Liver (tissue), 9 donors: Measurements from ENCODE around the gene PLCB3. TPM values are rescaled to one million over a fixed set of nuclear protein-coding genes. Genes with fewer than 3 reads are reported as not detected.

Source experiments
- DNase-seq: peaks from one replicate; pipeline ENCODE4 v3.0.0-alpha.2; 2017; ENCODE audit warnings: low spot score
- H3K27ac ChIP-seq, 2 donors: one replicate each; pipeline ENCODE4 v1.7.0; 2013; ENCODE audit warnings: inconsistent platforms in 2 of 2, low read length in 2 of 2, control low read depth in 1 of 2, low read depth in 1 of 2, mild to moderate bottlenecking in 1 of 2
- H3K27me3 ChIP-seq, 4 donors: one replicate each; pipeline versions ENCODE4 v1.6.1 to v1.7.0; 2013; ENCODE audit warnings: low read length in 3 of 4, inconsistent platforms in 1 of 4, mild to moderate bottlenecking in 1 of 4, moderate library complexity in 1 of 4; ENCODE audit not compliant: control insufficient read depth in 4 of 4, insufficient read depth in 4 of 4
- H3K36me3 ChIP-seq, 4 donors: one replicate each; pipeline versions ENCODE4 v1.6.1 to v1.7.0; 2013; ENCODE audit warnings: low read length in 3 of 4, mild to moderate bottlenecking in 3 of 4, low read depth in 1 of 4, moderate library complexity in 1 of 4; ENCODE audit not compliant: control insufficient read depth in 4 of 4, insufficient read depth in 3 of 4
- H3K4me1 ChIP-seq, 4 donors: one replicate each; pipeline versions ENCODE4 v1.6.1 to v1.7.0; 2013; ENCODE audit warnings: low read length in 3 of 4, mild to moderate bottlenecking in 3 of 4, moderate library complexity in 1 of 4; ENCODE audit not compliant: control insufficient read depth in 4 of 4, insufficient read depth in 4 of 4
- H3K4me3 ChIP-seq, 3 donors: one replicate each; pipeline versions ENCODE4 v1.6.1 to v1.7.0; 2013; ENCODE audit warnings: low read length in 3 of 3, control low read depth in 1 of 3, low read depth in 1 of 3, mild to moderate bottlenecking in 1 of 3
- H3K9ac ChIP-seq, 2 donors: one replicate each; pipeline ENCODE4 v1.7.0; 2013; ENCODE audit warnings: low read length in 2 of 2, mild to moderate bottlenecking in 2 of 2, moderate library complexity in 2 of 2, control low read depth in 1 of 2, low read depth in 1 of 2
- H3K9me3 ChIP-seq, 4 donors: one replicate each; pipeline versions ENCODE4 v1.6.1 to v1.7.0; 2013; ENCODE audit warnings: low read length in 3 of 4; ENCODE audit not compliant: control insufficient read depth in 4 of 4
- EGR1 ChIP-seq, 2 donors: IDR thresholded peaks; 2 replicates each; pipeline ENCODE4 v1.6.1; 2016 to 2018; ENCODE audit warnings: antibody characterized with exemption in 2 of 2, low read depth in 2 of 2
- FOXA1 ChIP-seq: IDR thresholded peaks from 2 replicates; pipeline ENCODE4 v1.6.1; 2016; ENCODE audit warnings: antibody characterized with exemption
- FOXA2 ChIP-seq: IDR thresholded peaks from 2 replicates; pipeline ENCODE4 v1.6.1; 2016; ENCODE audit warnings: antibody characterized with exemption
- GABPA ChIP-seq, 2 donors: IDR thresholded peaks in 1 of 2; conservative IDR thresholded peaks in 1 of 2; 2 replicates each; pipeline ENCODE4 v1.6.1; 2016; ENCODE audit warnings: antibody characterized with exemption in 2 of 2, mild to moderate bottlenecking in 1 of 2, moderate library complexity in 1 of 2
- HNF4A ChIP-seq, 2 donors: conservative IDR thresholded peaks; 2 replicates each; pipeline ENCODE4 v1.6.1; 2016; ENCODE audit warnings: antibody characterized with exemption in 2 of 2, mild to moderate bottlenecking in 2 of 2
- HNF4G ChIP-seq: IDR thresholded peaks from 2 replicates; pipeline ENCODE4 v1.6.1; 2016; ENCODE audit warnings: antibody characterized with exemption
- JUND ChIP-seq, 2 donors: IDR thresholded peaks; 2 replicates each; pipeline ENCODE4 v1.6.1; 2016; ENCODE audit warnings: antibody characterized with exemption in 2 of 2
- NR2F2 ChIP-seq: IDR thresholded peaks from 2 replicates; pipeline ENCODE4 v1.6.1; 2016; ENCODE audit warnings: antibody characterized with exemption
- RAD21 ChIP-seq, 2 donors: IDR thresholded peaks; 2 replicates each; pipeline ENCODE4 v1.6.1; 2016; ENCODE audit warnings: antibody characterized with exemption in 2 of 2, mild to moderate bottlenecking in 2 of 2
- RXRA ChIP-seq, 2 donors: IDR thresholded peaks; 2 replicates each; pipeline ENCODE4 v1.6.1; 2017 to 2018; ENCODE audit warnings: antibody characterized with exemption in 2 of 2, mild to moderate bottlenecking in 1 of 2
- SP1 ChIP-seq: IDR thresholded peaks from 2 replicates; pipeline ENCODE4 v1.6.1; 2018; ENCODE audit warnings: antibody characterized with exemption, mild to moderate bottlenecking
- TAF1 ChIP-seq: conservative IDR thresholded peaks from 2 replicates; pipeline ENCODE4 v1.6.1; 2016; ENCODE audit warnings: antibody characterized with exemption, mild to moderate bottlenecking
- WGBS: extraction: QIAGEN DNeasy Blood & Tissue Kit; methylation state at CpG from one replicate; pipeline ENCODE4 v1.1.7; 2013; 5-methylcytosine and 5-hydroxymethylcytosine counted together
- polyA plus RNA-seq, 2 donors: library from polyadenylated mRNA; stranded (reverse) in 1 of 2; unstranded in 1 of 2; fragments of 200-250 nt in 1 of 2; fragments of >200 nt in 1 of 2; fragmentation: Nextera tagmentation in 1 of 2; extraction: Ambion mirVana in 1 of 2; gene quantifications; one replicate each; pipeline versions ENCODE4 v1.2.1 to v1.2.3, GENCODE V29; 2013 to 2015
- total RNA-seq, 2 donors: library from RNA; depleted of rRNA; stranded (reverse); fragments of >200 nt; gene quantifications; one replicate each; pipeline ENCODE4 v1.2.3, GENCODE V29; 2014
- TF ChIP-seq, protein P1 (sequence below): fragments of 150-350 bp; IDR thresholded peaks from 2 replicates; pipeline ENCODE4 v1.5.1; 2017; ENCODE audit warnings: improper control_type of control experiment, low read depth, low read length; ENCODE audit not compliant: missing input control
- TF ChIP-seq, protein P2 (sequence below): IDR thresholded peaks from 2 replicates; pipeline ENCODE4 v1.6.1; 2016; ENCODE audit warnings: antibody characterized with exemption
- TF ChIP-seq, protein P3 (sequence below): IDR thresholded peaks from 2 replicates; pipeline ENCODE4 v1.6.1; 2016; ENCODE audit warnings: antibody characterized with exemption, mild to moderate bottlenecking
- donor health status: healthy.
- donor health status: healthy.
- donor health status: healthy.
- donor health status: healthy.
- donor health status: healthy.

PLCB3 gene
- total and polyA plus RNA-seq, 4 donors: 0.79 to 8.5 (median 5.4) TPM

DNA sequence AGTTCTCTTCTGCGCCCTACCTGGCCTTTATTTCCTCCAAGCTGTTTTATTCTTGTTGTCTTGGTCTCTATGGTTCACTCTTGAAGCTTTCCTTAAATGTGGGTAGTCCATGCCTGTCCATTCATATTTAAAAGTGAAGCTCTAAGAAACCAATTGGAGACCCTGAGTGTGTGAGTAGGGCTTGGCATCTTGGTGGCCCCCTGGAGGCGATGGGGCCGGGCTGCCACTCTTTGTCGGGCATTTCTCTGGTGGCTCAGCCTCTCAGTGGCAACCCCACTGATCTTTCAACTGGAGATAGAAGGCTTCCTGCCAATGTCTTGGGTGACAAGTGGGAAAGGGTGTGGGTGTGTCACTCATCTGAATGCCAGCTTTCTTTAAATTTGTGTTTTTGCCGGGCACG lies 34.5 kb upstream of the PLCB3 start:
- no peak overlapping the region for H3K4me3 ChIP-seq
- peaks cover 0 to 18% (median 5%) of the 10 kb centered on the region in 4 donors for H3K36me3 ChIP-seq
- no peak overlapping the region for H3K27ac ChIP-seq
- peaks cover 7 to 13% (median 13%) of the 10 kb centered on the region in 4 donors for H3K4me1 ChIP-seq
- H3K9ac ChIP-seq: no peak overlapping the region
- no peak for DNase-seq
- WGBS: 94% methylated on average over 6 of the region's 6 CpGs
- no peaks in the 10 kb centered on the region for H3K27me3 ChIP-seq
- no peaks in the 10 kb centered on the region for H3K9me3 ChIP-seq
- TF ChIP-seq HNF4A (conservative IDR thresholded peaks at IDR 0.05) (no peak), NR2F2 (no peak), JUND (IDR thresholded peaks at IDR 0.05) (no peak), FOXA2 (no peak), GABPA (IDR thresholded peaks at IDR 0.05 in 1 of 2, conservative IDR thresholded peaks at IDR 0.05 in 1 of 2) (no peak), RAD21 (IDR thresholded peaks at IDR 0.05) (no peak), FOXA1 (no peak), SP1 (no peak), RXRA (IDR thresholded peaks at IDR 0.05) (no peak), EGR1 (IDR thresholded peaks at IDR 0.05; ENCODE audit: low read depth in 2 of 2) (no peak)
- TF ChIP-seq, protein P1, sequence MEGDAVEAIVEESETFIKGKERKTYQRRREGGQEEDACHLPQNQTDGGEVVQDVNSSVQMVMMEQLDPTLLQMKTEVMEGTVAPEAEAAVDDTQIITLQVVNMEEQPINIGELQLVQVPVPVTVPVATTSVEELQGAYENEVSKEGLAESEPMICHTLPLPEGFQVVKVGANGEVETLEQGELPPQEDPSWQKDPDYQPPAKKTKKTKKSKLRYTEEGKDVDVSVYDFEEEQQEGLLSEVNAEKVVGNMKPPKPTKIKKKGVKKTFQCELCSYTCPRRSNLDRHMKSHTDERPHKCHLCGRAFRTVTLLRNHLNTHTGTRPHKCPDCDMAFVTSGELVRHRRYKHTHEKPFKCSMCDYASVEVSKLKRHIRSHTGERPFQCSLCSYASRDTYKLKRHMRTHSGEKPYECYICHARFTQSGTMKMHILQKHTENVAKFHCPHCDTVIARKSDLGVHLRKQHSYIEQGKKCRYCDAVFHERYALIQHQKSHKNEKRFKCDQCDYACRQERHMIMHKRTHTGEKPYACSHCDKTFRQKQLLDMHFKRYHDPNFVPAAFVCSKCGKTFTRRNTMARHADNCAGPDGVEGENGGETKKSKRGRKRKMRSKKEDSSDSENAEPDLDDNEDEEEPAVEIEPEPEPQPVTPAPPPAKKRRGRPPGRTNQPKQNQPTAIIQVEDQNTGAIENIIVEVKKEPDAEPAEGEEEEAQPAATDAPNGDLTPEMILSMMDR: no peak
- TF ChIP-seq, protein P2, sequence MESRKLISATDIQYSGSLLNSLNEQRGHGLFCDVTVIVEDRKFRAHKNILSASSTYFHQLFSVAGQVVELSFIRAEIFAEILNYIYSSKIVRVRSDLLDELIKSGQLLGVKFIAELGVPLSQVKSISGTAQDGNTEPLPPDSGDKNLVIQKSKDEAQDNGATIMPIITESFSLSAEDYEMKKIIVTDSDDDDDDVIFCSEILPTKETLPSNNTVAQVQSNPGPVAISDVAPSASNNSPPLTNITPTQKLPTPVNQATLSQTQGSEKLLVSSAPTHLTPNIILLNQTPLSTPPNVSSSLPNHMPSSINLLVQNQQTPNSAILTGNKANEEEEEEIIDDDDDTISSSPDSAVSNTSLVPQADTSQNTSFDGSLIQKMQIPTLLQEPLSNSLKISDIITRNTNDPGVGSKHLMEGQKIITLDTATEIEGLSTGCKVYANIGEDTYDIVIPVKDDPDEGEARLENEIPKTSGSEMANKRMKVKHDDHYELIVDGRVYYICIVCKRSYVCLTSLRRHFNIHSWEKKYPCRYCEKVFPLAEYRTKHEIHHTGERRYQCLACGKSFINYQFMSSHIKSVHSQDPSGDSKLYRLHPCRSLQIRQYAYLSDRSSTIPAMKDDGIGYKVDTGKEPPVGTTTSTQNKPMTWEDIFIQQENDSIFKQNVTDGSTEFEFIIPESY: no peak
- TF ChIP-seq, protein P3, sequence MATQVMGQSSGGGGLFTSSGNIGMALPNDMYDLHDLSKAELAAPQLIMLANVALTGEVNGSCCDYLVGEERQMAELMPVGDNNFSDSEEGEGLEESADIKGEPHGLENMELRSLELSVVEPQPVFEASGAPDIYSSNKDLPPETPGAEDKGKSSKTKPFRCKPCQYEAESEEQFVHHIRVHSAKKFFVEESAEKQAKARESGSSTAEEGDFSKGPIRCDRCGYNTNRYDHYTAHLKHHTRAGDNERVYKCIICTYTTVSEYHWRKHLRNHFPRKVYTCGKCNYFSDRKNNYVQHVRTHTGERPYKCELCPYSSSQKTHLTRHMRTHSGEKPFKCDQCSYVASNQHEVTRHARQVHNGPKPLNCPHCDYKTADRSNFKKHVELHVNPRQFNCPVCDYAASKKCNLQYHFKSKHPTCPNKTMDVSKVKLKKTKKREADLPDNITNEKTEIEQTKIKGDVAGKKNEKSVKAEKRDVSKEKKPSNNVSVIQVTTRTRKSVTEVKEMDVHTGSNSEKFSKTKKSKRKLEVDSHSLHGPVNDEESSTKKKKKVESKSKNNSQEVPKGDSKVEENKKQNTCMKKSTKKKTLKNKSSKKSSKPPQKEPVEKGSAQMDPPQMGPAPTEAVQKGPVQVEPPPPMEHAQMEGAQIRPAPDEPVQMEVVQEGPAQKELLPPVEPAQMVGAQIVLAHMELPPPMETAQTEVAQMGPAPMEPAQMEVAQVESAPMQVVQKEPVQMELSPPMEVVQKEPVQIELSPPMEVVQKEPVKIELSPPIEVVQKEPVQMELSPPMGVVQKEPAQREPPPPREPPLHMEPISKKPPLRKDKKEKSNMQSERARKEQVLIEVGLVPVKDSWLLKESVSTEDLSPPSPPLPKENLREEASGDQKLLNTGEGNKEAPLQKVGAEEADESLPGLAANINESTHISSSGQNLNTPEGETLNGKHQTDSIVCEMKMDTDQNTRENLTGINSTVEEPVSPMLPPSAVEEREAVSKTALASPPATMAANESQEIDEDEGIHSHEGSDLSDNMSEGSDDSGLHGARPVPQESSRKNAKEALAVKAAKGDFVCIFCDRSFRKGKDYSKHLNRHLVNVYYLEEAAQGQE: no peak

DNA sequence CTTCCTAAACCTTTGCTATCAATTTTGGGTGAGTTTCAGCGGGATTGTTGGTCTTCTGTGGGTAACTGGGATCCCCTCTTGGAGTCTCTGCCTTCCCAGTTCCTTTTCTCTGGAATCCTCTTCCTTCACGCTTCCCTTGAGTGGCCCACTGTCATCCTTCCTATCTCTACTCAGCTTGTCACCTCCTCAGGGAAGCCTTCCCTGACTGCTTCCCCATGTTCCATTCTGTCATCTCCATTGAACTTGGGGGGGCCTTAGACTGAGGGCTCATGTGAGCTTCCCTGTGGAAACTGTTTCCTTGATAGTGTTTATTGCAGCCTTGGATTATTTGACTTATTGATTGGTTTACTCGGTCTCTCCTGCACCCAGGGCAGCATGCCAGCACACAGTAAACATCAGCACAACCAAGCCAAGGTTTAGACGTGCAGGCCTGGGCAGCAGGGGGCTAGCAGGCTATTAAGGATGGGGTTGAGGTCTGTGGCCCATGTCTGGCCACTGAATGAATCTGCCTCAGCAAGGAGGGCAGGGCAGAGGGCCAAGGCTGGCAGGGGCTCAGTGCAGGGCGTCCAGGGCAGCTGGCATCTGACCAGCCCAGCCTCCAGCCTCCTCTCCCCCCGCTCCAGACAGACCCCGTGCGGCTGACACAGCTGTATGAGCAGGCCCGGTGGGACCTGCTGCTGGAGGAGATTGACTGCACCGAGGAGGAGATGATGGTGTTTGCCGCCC lies 32.5 kb upstream of the PLCB3 start:
- Histone ChIP-seq H3K27ac (no peak overlapping the region), H3K36me3 (peaks cover 0 to 24% (median 6%) of the 10 kb centered on the region in 4 donors), H3K4me1 (peaks cover 7 to 13% (median 13%) of the 10 kb centered on the region in 4 donors)
- TF ChIP-seq, protein P2: no peak
- peak; percentile 6 to 30 for TF ChIP-seq HNF4A (conservative IDR thresholded peaks at IDR 0.05)
- peak in 1 of 2 donors; percentile 39 for TF ChIP-seq RAD21 (IDR thresholded peaks at IDR 0.05)
- peak; percentile 26 for TF ChIP-seq FOXA1
- TF ChIP-seq JUND (IDR thresholded peaks at IDR 0.05): no peak
- TF ChIP-seq GABPA (IDR thresholded peaks at IDR 0.05 in 1 of 2, conservative IDR thresholded peaks at IDR 0.05 in 1 of 2): no peak
- TF ChIP-seq EGR1 (IDR thresholded peaks at IDR 0.05; ENCODE audit: low read depth in 2 of 2): no peak
- no peak for TF ChIP-seq HNF4G
- no peak for TF ChIP-seq NR2F2
- TF ChIP-seq RXRA (IDR thresholded peaks at IDR 0.05): no peak
- TF ChIP-seq TAF1: no peak
- TF ChIP-seq, protein P3: no peak
- peak; percentile 80 for TF ChIP-seq FOXA2
- TF ChIP-seq SP1: peak; percentile 17

More for the DNA sequence above, 32.5 kb upstream of the PLCB3 start:
- 54% methylated on average over 11 of the region's 11 CpGs for WGBS
- Histone ChIP-seq H3K27me3 (no peaks in the 10 kb centered on the region), H3K4me3 (no peak overlapping the region), H3K9me3 (no peaks in the 10 kb centered on the region), H3K9ac (no peak overlapping the region)
- no peak for DNase-seq
